Measurements from ENCODE around the gene TMEM266.

- no peak for TF ChIP-seq CTCF (conservative IDR thresholded peaks at IDR 0.05; ENCODE audit: low read length)
- no peak for TF ChIP-seq EZH2phosphoT487 (IDR thresholded peaks at IDR 0.05; ENCODE audit: borderline replicate concordance)
These were observed 116.3 kb downstream of the TMEM266 start for GRCh38 chr15:76176059-76176458.
